GM18861 (cell line): ENCODE data around the gene ATP2C1.

Experiments
- ATAC-seq: cut with Tn5 transposase; IDR thresholded peaks from one replicate; pipeline ENCODE4 v1.9.1; 2021; ENCODE audit not compliant: unreplicated experiment

Gene ATP2C1

GRCh38 chr3:130975251-130975650, 81.4 kb downstream of the ATP2C1 start:
- no peak for ATAC-seq

GRCh38 chr3:130976706-130977105, 82.8 kb downstream of the ATP2C1 start:
- ATAC-seq = no peak

GRCh38 chr3:130979117-130979516, 85.2 kb downstream of the ATP2C1 start:
- no peak for ATAC-seq

GRCh38 chr3:130981469-130981868, 87.6 kb downstream of the ATP2C1 start:
- no peak for ATAC-seq

GRCh38 chr3:130990282-130990681, 96.4 kb downstream of the ATP2C1 start:
- ATAC-seq = no peak

GRCh38 chr3:130991126-130991525, 97.2 kb downstream of the ATP2C1 start:
- ATAC-seq = no peak

GRCh38 chr3:130992344-130992743, 98.5 kb downstream of the ATP2C1 start:
- ATAC-seq = no peak

GRCh38 chr3:130997289-130997688, 103.4 kb downstream of the ATP2C1 start:
- ATAC-seq = no peak

- ATAC-seq = no peak
Measured at GRCh38 chr3:131001071-131001470, 107.2 kb downstream of the ATP2C1 start.

GRCh38 chr3:131004603-131005002, 110.7 kb downstream of the ATP2C1 start:
- no peak for ATAC-seq

- ATAC-seq = no peak
Measured at GRCh38 chr3:131007256-131007655, 113.4 kb downstream of the ATP2C1 start.

- no peak for ATAC-seq
Measured at GRCh38 chr3:131007782-131008181, 113.9 kb downstream of the ATP2C1 start.

- no peak for ATAC-seq
Measured at GRCh38 chr3:131008326-131008725, 114.4 kb downstream of the ATP2C1 start.

GRCh38 chr3:131009698-131010097, 115.8 kb downstream of the ATP2C1 start:
- ATAC-seq = no peak

GRCh38 chr3:131018970-131019369, 125.1 kb downstream of the ATP2C1 start:
- no peak for ATAC-seq

- ATAC-seq = peak; percentile 57
Measured at GRCh38 chr3:131020122-131020693, 126.3 kb downstream of the ATP2C1 start.

GRCh38 chr3:131025539-131025938, 131.7 kb downstream of the ATP2C1 start:
- ATAC-seq = no peak

GRCh38 chr3:131026321-131027151, 132.7 kb downstream of the ATP2C1 start, which contains the start of the genes ASTE1 and NEK11:
Gene ASTE1, minus strand, starts transcription at chr3:131026825. Its CDS starts 1,519 bp downstream, at chr3:131025306.
Gene NEK11, plus strand, starts transcription at chr3:131026877. Its CDS starts 2,832 bp downstream, at chr3:131029709.
- ATAC-seq = peak; percentile 93

- ATAC-seq = no peak
Measured at GRCh38 chr3:131028844-131029243, 135.0 kb downstream of the ATP2C1 start.

- ATAC-seq = no peak
Measured at GRCh38 chr3:131031660-131032059, 137.8 kb downstream of the ATP2C1 start.

GRCh38 chr3:131033480-131034080, 139.7 kb downstream of the ATP2C1 start:
- no peak for ATAC-seq
